Nephron (organoid): Measurements from ENCODE around the gene SLC17A5.
A peak's percentile ranks its signal among the peaks of the same experiment; 100 is the strongest.
"Not testable (repeated sequence)": the region's sequence is repeated elsewhere in the genome, so short reads cannot be mapped to it uniquely, and the experiment has no call there.

Experiments used
- H3K27ac Mint-ChIP-seq, 3 experiments: 2 replicates each; pipeline ENCODE4 v1.8.0; 2020; ENCODE audit warnings: mixed read lengths in 3 of 3, mild to moderate bottlenecking in 2 of 3, moderate library complexity in 1 of 3
- H3K27me3 Mint-ChIP-seq: 2 replicates; pipeline ENCODE4 v1.8.0; 2021; ENCODE audit warnings: low read depth, mild to moderate bottlenecking, moderate library complexity, mixed read lengths
- H3K36me3 Mint-ChIP-seq: 2 replicates; pipeline ENCODE4 v1.8.0; 2020; ENCODE audit warnings: low read depth, mixed read lengths
- H3K4me1 Mint-ChIP-seq: 2 replicates; pipeline ENCODE4 v1.8.0; 2020; ENCODE audit warnings: mixed read lengths
- H3K4me3 Mint-ChIP-seq, 3 experiments: 2 replicates each; pipeline ENCODE4 v1.8.0; 2020; ENCODE audit warnings: mild to moderate bottlenecking in 3 of 3, mixed read lengths in 3 of 3, moderate library complexity in 2 of 3
- H3K9me3 Mint-ChIP-seq: 2 replicates; pipeline ENCODE4 v1.8.0; 2020; ENCODE audit warnings: mixed read lengths
- TF ChIP-seq, protein P1 (sequence below), 3 experiments: fragments of 200-600 bp; sonication (generic); IDR thresholded peaks; one replicate each; pipeline ENCODE4 v1.5.0; 2021; ENCODE audit warnings: antibody characterized with exemption in 3 of 3; ENCODE audit not compliant: unreplicated experiment in 3 of 3

Gene SLC17A5

GRCh38 chr6:73581293-73581692 lies 72.5 kb downstream of the SLC17A5 start:
- Mint-ChIP-seq H3K9me3 (peaks cover 6% of the 10 kb centered on the region), H3K36me3 (peaks cover 5% of the 10 kb centered on the region), H3K27ac (peak overlapping the region; percentile 30 to 100 (median 99)), H3K4me1 (peaks cover 41% of the 10 kb centered on the region), H3K27me3 (no peaks in the 10 kb centered on the region), H3K4me3 (no peak overlapping the region)
- TF ChIP-seq, protein P1, sequence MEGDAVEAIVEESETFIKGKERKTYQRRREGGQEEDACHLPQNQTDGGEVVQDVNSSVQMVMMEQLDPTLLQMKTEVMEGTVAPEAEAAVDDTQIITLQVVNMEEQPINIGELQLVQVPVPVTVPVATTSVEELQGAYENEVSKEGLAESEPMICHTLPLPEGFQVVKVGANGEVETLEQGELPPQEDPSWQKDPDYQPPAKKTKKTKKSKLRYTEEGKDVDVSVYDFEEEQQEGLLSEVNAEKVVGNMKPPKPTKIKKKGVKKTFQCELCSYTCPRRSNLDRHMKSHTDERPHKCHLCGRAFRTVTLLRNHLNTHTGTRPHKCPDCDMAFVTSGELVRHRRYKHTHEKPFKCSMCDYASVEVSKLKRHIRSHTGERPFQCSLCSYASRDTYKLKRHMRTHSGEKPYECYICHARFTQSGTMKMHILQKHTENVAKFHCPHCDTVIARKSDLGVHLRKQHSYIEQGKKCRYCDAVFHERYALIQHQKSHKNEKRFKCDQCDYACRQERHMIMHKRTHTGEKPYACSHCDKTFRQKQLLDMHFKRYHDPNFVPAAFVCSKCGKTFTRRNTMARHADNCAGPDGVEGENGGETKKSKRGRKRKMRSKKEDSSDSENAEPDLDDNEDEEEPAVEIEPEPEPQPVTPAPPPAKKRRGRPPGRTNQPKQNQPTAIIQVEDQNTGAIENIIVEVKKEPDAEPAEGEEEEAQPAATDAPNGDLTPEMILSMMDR (IDR thresholded peaks at IDR 0.05; ENCODE audit: unreplicated experiment in 3 of 3), result no peak

- Mint-ChIP-seq H3K9me3 (peaks cover 6% of the 10 kb centered on the region), H3K27me3 (no peaks in the 10 kb centered on the region), H3K4me1 (peaks cover 33% of the 10 kb centered on the region), H3K36me3 (peaks cover 5% of the 10 kb centered on the region), H3K27ac (peak overlapping the region; percentile 99 to 100 (median 99)), H3K4me3 (peak overlapping the region; percentile 65 to 69 (median 68))
- TF ChIP-seq, protein P1 (IDR thresholded peaks at IDR 0.05; ENCODE audit: unreplicated experiment in 3 of 3), result peak; percentile 24 to 47 (median 36)
These were observed 73.3 kb downstream of the SLC17A5 start for GRCh38 chr6:73580247-73581149.

DNA sequence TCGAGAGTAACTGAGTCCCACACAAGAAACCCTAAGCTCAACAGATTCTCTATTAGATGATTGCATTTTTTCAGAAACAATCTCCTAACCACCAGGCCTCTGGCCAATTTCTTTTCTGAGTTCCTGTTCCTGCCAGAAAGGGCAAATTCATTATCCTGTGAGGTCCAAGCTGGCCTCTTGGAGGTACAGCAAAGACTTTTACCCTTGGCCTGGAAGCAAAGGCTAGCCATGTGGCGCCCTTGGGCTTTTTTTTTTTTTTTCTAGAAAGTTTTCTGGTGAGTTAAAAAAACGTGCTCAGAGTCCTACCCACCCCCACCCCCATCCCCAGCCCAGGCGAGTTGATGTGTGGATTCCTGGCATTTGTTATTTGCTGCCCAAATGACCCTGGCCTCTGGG lies 73.9 kb downstream of the SLC17A5 start:
- peaks cover 5% of the 10 kb centered on the region for H3K36me3 Mint-ChIP-seq
- H3K4me3 Mint-ChIP-seq, result peak overlapping the region in 2 of 3 experiments; percentile 65 to 68
- H3K4me1 Mint-ChIP-seq, result peaks cover 27% of the 10 kb centered on the region
- H3K27ac Mint-ChIP-seq, result peak overlapping the region; percentile 99 to 100 (median 99)
- peaks cover 6% of the 10 kb centered on the region for H3K9me3 Mint-ChIP-seq
- no peaks in the 10 kb centered on the region for H3K27me3 Mint-ChIP-seq
- TF ChIP-seq, protein P1 (IDR thresholded peaks at IDR 0.05; ENCODE audit: unreplicated experiment in 3 of 3), result no peak

DNA sequence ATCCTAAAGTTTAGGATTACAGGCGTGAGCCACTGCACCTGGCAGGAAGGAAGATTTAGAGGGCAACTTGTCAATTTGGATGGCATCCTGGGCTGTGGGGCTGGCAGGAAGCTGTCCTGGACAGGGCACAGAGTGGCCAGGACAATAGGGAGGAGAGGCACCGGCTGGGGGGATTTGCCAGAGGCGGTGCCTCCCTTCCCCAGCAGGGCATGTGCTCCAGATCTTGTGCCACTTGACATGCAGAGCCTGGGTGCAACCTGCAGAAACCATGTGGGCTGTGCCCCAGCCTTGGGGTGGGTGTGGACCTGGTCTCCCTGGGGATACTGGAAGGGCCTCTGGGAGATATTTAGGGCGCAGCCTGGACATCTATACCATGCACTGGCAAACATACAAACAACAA lies 74.4 kb downstream of the SLC17A5 start:
- H3K4me3 Mint-ChIP-seq, result peak overlapping the region in 1 of 3 experiments; percentile 43
- H3K27me3 Mint-ChIP-seq, result no peaks in the 10 kb centered on the region
- H3K27ac Mint-ChIP-seq, result peak overlapping the region; percentile 99 to 100 (median 99)
- peaks cover 5% of the 10 kb centered on the region for H3K36me3 Mint-ChIP-seq
- TF ChIP-seq, protein P1 (IDR thresholded peaks at IDR 0.05; ENCODE audit: unreplicated experiment in 3 of 3), result no peak
- H3K9me3 Mint-ChIP-seq, result peaks cover 6% of the 10 kb centered on the region
- H3K4me1 Mint-ChIP-seq, result peaks cover 27% of the 10 kb centered on the region

DNA sequence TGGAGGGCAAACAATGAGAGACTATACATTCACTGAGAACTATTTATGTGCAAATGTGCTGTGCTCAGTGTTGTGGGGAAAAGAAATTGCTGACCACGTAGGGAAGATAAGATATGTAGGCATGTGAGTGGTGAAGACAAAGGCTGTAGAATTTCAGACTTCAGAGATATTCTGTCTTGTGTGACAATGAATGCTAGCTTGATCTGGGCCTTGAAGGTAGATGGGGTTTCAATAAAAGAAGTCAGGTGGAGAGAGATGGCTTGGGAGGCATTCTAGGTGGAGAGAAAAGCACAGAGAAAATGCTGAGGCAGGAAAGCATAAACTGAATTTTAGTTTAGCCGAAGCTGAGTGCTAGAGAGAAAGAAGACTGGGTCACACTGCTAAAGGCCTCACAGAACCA lies 76.1 kb downstream of the SLC17A5 start:
- H3K4me1 Mint-ChIP-seq, result peaks cover 27% of the 10 kb centered on the region
- TF ChIP-seq, protein P1 (IDR thresholded peaks at IDR 0.05; ENCODE audit: unreplicated experiment in 3 of 3), result no peak
- peaks cover 5% of the 10 kb centered on the region for H3K36me3 Mint-ChIP-seq
- no peaks in the 10 kb centered on the region for H3K27me3 Mint-ChIP-seq
- H3K9me3 Mint-ChIP-seq, result peaks cover 6% of the 10 kb centered on the region
- no peak overlapping the region for H3K4me3 Mint-ChIP-seq
- H3K27ac Mint-ChIP-seq, result peak overlapping the region; percentile 46 to 84 (median 73)

DNA sequence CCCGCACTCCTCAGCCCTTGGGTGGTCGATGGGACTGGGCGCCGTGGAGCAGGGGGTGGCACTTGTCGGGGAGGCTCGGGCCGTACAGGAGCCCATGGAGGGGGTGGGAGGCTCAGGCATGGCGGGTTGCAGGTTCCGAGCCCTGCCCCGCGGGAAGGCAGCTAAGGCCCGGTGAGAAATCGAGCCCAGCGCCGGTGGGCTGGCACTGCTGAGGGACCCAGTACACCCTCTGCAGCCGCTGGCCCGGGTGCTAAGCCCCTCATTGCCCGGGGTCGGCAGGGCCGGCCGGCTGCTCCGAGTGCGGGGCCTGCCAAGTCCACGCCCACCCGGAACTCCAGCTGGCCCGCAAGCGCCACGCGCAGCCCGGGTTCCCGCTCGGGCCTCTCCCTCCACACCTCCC lies 81.3 kb downstream of the SLC17A5 start:
- H3K9me3 Mint-ChIP-seq, H3K4me3 Mint-ChIP-seq, H3K36me3 Mint-ChIP-seq, H3K27me3 Mint-ChIP-seq, H3K27ac Mint-ChIP-seq: not testable (repeated sequence)
- H3K4me1 Mint-ChIP-seq, result peaks cover 11% of the 10 kb centered on the region

DNA sequence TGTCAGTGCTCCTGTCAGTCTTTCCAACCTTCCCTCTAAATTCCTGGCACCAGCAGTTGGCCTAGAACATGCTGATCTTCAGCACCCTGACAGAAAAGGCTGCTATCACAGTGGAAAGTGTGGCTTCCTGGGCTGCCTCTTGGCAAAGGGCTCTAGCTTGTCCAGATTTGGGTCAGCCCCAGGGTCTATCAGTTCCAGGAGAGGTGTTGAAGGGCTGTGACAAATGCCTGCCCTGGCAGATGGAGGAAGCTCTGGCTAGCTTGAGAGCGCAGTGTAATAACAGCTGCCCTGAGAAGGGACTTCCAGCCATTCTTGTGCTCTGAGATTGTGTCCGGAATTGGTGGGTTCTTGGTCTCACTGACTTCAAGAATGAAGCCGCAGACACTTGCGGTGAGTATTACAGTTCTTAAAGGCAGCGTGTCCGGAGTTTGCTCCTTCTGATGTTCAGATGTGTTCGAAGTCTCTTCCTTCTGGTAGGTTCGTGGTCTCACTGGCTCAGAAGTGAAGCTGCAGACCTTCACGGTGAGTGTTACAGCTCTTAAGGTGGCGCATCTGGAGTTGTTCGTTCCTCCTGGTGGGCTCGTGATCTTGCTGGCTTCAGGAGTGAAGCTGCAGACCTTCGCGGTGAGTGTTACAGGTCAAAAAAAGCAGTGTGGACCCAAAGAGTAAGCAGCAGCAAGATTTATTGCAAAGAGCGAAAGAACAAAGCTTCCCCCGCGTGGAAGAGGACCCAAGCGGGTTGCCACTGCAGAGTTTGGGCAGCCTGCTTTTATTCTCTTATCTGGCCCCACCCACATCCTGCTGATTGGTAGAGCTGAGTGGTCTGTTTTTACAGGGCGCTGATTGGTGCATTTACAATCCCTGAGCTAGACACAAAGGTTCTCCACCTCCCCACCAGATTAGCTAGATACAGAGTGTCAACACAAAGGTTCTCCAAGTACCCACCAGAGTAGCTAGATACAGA lies 82.3 kb downstream of the SLC17A5 start:
- H3K4me3 Mint-ChIP-seq, H3K9me3 Mint-ChIP-seq: not testable (repeated sequence)
- H3K27me3 Mint-ChIP-seq, result peaks cover 12% of the 10 kb centered on the region

More for the DNA sequence above, 82.3 kb downstream of the SLC17A5 start:
- H3K27ac Mint-ChIP-seq, H3K4me1 Mint-ChIP-seq, H3K36me3 Mint-ChIP-seq: not testable (repeated sequence)
